22Rv1 (cell line): Measurements from ENCODE around the gene SORCS2.

ENCODE experiments used
- CTCF ChIP-seq: fragments of 450-650 bp; IDR thresholded peaks from 2 replicates; pipeline ENCODE4 v1.5.1; 2017; ENCODE audit warnings: mild to moderate bottlenecking
- ZFX ChIP-seq: fragments of 450-650 bp; IDR thresholded peaks from 2 replicates; pipeline ENCODE4 v1.6.1; 2017; ENCODE audit warnings: antibody characterized with exemption, borderline replicate concordance

GRCh38 chr4:7642741-7643458 lies 450.6 kb downstream of the SORCS2 start:
- no peak for TF ChIP-seq CTCF
- no peak for TF ChIP-seq ZFX
